Brain pericyte (primary cell): ENCODE results near the gene GJB6.

Experiments
- DNase-seq: peaks from one replicate; pipeline ENCODE4 v3.0.0-alpha.2; 2012; ENCODE audit warnings: low read depth, low spot score

Gene GJB6

GRCh38 chr13:20188667-20189553 is 43.2 kb downstream of the GJB6 start:
- no peak for DNase-seq

GRCh38 chr13:20186771-20187170 is 45.3 kb downstream of the GJB6 start:
- DNase-seq: no peak

- DNase-seq: no peak
These were observed 46.6 kb downstream of the GJB6 start for GRCh38 chr13:20185366-20186056.

GRCh38 chr13:20182231-20182846 is 49.8 kb downstream of the GJB6 start:
- DNase-seq: no peak

GRCh38 chr13:20181188-20181587 is 50.9 kb downstream of the GJB6 start:
- DNase-seq: no peak

- DNase-seq: no peak
These were observed 54.0 kb downstream of the GJB6 start for GRCh38 chr13:20178156-20178555.

GRCh38 chr13:20177049-20177831 is 54.9 kb downstream of the GJB6 start:
- no peak for DNase-seq

GRCh38 chr13:20175907-20176652 is 56.0 kb downstream of the GJB6 start:
- DNase-seq: no peak

GRCh38 chr13:20175406-20175794 is 56.7 kb downstream of the GJB6 start:
- no peak for DNase-seq

- peak; percentile 26 for DNase-seq
These were observed 57.3 kb downstream of the GJB6 start for GRCh38 chr13:20174656-20175405.

GRCh38 chr13:20173116-20173746 is 58.9 kb downstream of the GJB6 start:
- DNase-seq: no peak
